ENCODE data around the gene ACKR1.

DNA sequence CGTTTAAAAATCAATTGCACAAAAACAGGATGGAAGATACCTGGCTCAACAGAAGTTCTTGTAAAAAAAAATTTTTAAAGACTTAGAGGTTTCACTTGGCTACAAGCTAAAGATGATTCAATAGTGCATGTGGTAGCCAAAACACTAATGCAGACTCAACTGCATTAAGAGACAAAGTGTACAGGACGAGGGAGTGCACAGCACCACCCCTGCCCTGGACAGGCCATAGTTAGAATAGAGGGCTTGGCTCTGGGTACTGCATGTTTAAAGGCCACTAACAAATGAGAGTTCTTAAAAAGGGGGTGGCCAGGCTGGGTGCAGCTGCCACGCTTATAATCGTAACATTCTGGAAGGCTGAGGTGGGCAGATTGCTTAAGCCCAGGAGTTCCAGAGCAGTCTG lies 7.9 kb downstream of the ACKR1 start:
- TF ChIP-seq POLR2AphosphoS5 (IDR thresholded peaks at IDR 0.05; ENCODE audit: low read depth, low read length) (no peak), TAF1 (IDR thresholded peaks at IDR 0.05; ENCODE audit: low read depth, low read length) (no peak), POLR2A (IDR thresholded peaks at IDR 0.05; ENCODE audit: low read depth, low read length) (no peak), POU2F2 (IDR thresholded peaks at IDR 0.05; ENCODE audit: low read depth, low read length) (no peak), SPI1 (IDR thresholded peaks at IDR 0.05; ENCODE audit: low read depth, low read length) (no peak), PAX5 (IDR thresholded peaks at IDR 0.05; ENCODE audit: insufficient read depth, low read length, severe bottlenecking) (no peak)
